NCI-H2196 treated with DMSO at 0.1 percent for 48 hours (cell line): ENCODE measurements around the gene IFT20.
A peak's percentile ranks its signal among the peaks of the same experiment; 100 is the strongest.
"Not testable (repeated sequence)": the region's sequence is repeated elsewhere in the genome, so short reads cannot be mapped to it uniquely, and the experiment has no call there.

ENCODE experiments used
- DNase-seq: peaks from one replicate; lab custom pipeline; 2025; ENCODE audit not compliant: unreplicated experiment; lab: John Stamatoyannopoulos, UW

The IFT20 gene

DNA sequence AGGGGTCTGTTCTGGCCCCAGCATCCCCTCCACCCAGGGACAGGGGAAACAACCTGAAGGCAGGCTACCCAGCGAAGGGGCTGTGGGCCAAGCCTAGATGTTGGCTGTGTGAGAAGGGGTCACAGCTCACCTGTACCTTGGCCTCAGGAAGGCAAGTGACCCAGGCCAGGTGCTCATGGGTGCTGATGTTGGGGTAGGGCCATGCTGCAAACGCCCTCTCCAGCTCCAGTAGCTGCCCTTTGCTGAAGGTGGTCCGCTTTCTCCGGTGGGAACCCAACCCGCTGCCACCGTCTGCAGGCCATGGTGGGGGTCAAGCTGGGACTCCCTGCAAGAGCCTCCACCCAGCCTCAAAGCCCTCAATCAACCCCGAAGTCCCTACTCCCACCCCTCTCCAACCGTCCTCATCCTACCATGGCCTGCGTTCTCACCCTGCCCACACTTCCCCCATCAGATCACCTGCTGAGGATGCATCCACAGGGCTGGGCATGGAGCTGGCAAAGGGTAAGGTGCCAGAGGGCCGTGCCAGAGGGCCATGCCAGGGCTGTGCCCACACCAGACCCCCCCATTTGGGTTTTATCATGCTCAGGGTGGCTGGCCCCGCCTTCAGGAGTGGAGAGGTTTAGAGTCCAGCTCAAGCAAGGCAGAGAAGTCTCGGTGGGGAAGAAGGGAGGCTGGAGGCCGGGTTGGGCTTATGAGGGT is 29.5 kb upstream of the IFT20 start, which contains the start of gene SEBOX:
TSS of gene SEBOX (minus strand) at position 535 of the 699 bp plus-strand sequence. CDS start at position 487, 48 bp downstream.
- no peak for DNase-seq

DNA sequence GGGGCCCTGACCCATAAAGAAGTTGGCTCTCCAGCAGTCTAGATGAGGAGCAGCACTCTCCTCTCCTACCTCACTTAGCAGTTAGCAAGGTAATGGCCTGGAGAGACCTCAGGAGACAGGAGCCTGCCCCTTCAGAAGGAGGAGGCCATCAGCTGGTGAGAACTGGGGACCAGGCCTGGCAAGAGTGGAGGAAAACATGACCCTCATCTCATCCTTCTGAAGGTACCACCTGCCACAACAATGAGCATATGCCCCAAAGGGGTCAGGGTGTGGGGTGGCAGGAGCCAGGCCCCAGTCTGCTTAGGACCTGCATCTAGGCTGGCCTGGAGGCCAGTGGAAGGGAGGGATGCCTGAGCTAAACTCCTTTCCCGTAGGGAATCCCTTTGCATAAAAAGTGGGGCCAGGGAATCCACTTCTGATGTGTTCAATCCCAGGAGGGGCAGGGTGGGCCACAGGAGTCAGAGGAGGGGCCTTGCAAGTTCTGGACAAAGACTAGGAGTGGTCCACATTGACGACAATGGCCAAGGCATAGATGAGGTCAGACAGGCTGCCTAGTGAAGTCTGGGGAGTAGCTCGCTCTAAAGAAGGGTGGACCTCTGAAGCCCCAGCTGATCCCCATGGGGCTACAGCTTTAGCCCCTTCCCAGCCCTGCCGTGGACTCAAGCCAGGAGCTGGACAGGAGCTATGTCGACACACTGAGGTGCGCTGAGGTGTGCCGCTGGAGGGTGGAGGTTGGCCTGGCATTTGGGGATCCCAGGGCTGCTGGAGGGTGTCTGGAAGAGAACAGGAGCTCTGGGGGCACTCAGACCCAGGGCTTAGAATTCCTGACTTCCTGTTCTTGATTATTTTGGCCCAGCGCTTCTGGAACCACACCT is 28.7 kb upstream of the IFT20 start:
- no peak for DNase-seq

GRCh38 chr17:28363186-28363585 is 27.9 kb upstream of the IFT20 start:
- no peak for DNase-seq

GRCh38 chr17:28357901-28358197 is 22.6 kb upstream of the IFT20 start:
- no peak for DNase-seq

DNA sequence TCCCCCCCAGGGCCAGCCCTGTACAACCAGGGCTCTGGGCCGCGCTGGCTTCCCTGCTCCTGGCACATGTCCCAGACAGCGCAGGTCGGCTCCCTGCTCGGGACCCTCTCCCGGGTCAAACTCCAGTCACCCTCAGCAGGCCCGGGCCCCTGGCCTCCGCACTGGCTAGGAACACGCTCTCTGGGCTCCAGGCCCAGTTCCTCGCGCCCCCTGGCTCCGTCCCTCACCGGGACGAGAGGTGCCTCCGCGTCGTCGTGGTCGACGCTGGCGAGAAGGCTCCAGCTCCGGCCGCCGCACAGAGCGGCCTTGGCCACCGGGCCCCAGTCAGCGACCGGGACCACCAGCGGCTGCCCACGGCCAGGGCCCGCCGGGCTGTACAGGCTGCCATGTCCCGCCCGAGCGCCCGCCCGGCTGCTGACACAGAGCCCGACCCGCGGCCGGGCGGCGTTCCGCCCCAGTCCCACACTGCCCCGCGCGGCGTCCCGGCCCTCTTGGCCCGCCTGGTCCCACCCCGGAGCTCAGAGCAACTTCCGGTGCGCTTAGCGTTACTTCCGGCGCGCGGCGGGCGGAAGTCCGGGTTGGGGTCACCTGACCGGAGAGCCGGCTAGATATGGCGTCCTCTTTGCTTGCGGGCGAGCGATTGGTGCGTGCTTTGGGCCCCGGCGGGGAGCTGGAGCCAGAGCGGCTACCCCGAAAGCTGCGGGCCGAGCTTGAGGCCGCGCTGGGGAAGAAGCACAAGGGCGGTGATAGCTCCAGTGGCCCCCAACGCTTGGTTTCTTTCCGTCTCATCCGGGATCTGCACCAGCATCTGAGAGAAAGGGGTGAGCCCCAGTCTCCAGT is 22.0 kb upstream of the IFT20 start, which contains the start of gene POLDIP2:
TSS of gene POLDIP2 (minus strand) at position 467 of the 840 bp plus-strand sequence. CDS start at position 388, 79 bp downstream.
- peak; percentile 62 for DNase-seq

- DNase-seq, result no peak
These were observed 15.0 kb upstream of the IFT20 start for GRCh38 chr17:28350271-28350670.

- no peak for DNase-seq
These were observed 13.7 kb upstream of the IFT20 start for GRCh38 chr17:28348979-28349378.

- no peak for DNase-seq
These were observed 12.1 kb upstream of the IFT20 start for GRCh38 chr17:28347261-28347891.

GRCh38 chr17:28346746-28347246 is 11.5 kb upstream of the IFT20 start:
- no peak for DNase-seq

- DNase-seq, result no peak
These were observed 10.9 kb upstream of the IFT20 start for GRCh38 chr17:28346199-28346580.

- DNase-seq, result no peak
These were observed 10.3 kb upstream of the IFT20 start for GRCh38 chr17:28345419-28346198.

DNA sequence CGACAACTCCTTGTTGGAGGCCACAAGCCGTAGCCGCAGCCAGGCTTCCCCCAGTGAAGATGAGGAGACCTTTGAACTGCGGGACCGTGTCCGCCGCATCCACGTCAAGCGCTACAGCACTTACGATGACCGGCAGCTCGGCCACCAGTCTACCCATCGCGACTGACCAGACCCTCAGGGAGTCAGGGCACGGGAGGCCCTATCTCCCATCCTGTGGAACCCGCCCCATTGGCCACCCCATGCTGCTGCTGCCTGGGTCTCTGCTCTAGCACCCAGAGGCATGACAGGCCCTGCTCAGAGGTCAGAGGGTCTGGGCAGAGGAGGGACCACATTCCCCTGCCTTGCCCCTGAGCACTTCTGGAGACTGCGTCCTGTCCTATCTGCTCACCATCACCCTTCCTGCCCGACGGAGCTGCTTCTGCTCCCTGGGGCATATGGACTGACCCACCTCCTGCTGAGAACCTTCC is 9.2 kb upstream of the IFT20 start:
- no peak for DNase-seq

DNA sequence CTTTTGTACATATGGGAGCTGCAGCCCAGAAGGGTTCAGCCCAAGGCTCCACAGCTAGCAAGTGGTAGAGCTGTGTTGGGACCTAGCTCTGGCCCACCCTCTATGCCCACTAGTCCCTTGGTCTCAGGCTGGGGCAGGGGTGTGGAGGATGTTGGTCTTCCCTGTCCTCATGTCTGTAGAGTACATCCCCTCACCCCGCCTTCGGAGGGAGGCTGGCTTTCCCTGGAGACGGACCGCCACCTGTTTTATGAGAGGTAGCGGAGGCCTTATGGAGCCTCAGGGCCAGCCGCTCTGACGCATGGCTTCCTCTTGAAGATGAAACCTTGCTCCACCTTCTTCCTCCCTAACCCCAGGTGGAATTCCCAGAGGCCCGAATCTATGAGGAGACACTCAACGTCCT is 8.7 kb upstream of the IFT20 start:
- DNase-seq, result no peak

- DNase-seq, result no peak
These were observed 8.2 kb upstream of the IFT20 start for GRCh38 chr17:28343491-28343932.

GRCh38 chr17:28342313-28342712 is 7.0 kb upstream of the IFT20 start:
- DNase-seq, result no peak

GRCh38 chr17:28341516-28341915 is 6.2 kb upstream of the IFT20 start:
- DNase-seq, result no peak

- DNase-seq, result no peak
These were observed 5.1 kb upstream of the IFT20 start for GRCh38 chr17:28340374-28340773.

DNA sequence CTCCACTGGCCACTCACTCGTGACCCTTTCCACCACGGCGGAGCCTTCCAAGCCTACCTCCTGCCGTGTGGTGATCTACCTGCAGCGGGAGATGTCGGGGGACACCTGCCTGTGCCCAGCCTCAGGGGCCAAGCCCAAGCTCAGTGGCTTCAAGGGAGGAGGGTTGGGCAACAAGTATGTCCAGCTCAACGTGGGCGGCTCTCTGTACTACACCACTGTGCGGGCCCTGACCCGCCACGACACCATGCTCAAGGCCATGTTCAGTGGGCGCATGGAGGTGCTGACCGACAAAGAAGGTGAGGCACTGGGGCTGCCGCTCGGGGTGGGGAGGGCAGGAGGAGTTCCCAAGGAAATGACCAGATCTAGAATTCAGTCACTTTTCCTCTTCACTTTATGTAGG is 4.2 kb upstream of the IFT20 start:
- no peak for DNase-seq

GRCh38 chr17:28338769-28339212 is 3.5 kb upstream of the IFT20 start:
- not testable (repeated sequence) for DNase-seq
